H9 (cell line): ENCODE data around the gene C20orf144. TPM values are rescaled to one million over a fixed set of nuclear protein-coding genes. Genes with fewer than 3 reads are reported as not detected.

Experiments
- DNase-seq: peaks from one replicate; pipeline ENCODE4 v3.0.0-alpha.2; 2017
- H2AFZ ChIP-seq: one replicate; pipeline ENCODE4 v1.6.1; 2013; ENCODE audit warnings: mild to moderate bottlenecking, low read length, control low read depth, moderate library complexity
- H2AK5ac ChIP-seq: 2 replicates; pipeline ENCODE4 v1.6.1; 2013; ENCODE audit warnings: low read length, control low read depth, mixed read lengths; ENCODE audit not compliant: insufficient read length
- H2BK120ac ChIP-seq: one replicate; pipeline ENCODE4 v1.6.1; 2013; ENCODE audit warnings: low read depth, mild to moderate bottlenecking, low read length, control low read depth, inconsistent platforms; ENCODE audit not compliant: poor library complexity, severe bottlenecking
- H2BK12ac ChIP-seq: 2 replicates; pipeline ENCODE4 v1.6.1; 2013; ENCODE audit warnings: low read length, control low read depth, mixed read lengths, low read depth; ENCODE audit not compliant: insufficient read length
- H2BK15ac ChIP-seq: 2 replicates; pipeline ENCODE4 v1.6.1; 2013; ENCODE audit warnings: low read depth, low read length, control low read depth
- H2BK20ac ChIP-seq: one replicate; pipeline ENCODE4 v1.6.1; 2013; ENCODE audit warnings: low read depth, mild to moderate bottlenecking, low read length, control low read depth, inconsistent platforms; ENCODE audit not compliant: poor library complexity, severe bottlenecking
- H2BK5ac ChIP-seq: 2 replicates; pipeline ENCODE4 v1.6.1; 2013; ENCODE audit warnings: low read length, control low read depth, mixed read lengths; ENCODE audit not compliant: insufficient read length
- H3K14ac ChIP-seq: 2 replicates; pipeline ENCODE4 v1.6.1; 2013; ENCODE audit warnings: low read length, control low read depth; ENCODE audit not compliant: insufficient read depth
- H3K18ac ChIP-seq: 2 replicates; pipeline ENCODE4 v1.6.1; 2013; ENCODE audit warnings: low read depth, mild to moderate bottlenecking, mixed read lengths, low read length, control low read depth; ENCODE audit not compliant: insufficient read length
- H3K23ac ChIP-seq: 2 replicates; pipeline ENCODE4 v1.6.1; 2013; ENCODE audit warnings: low read length, control low read depth, mixed read lengths, low read depth; ENCODE audit not compliant: insufficient read length
- H3K23me2 ChIP-seq: 2 replicates; pipeline ENCODE4 v1.6.1; 2013; ENCODE audit warnings: low read depth, mild to moderate bottlenecking, mixed read lengths, low read length, control low read depth; ENCODE audit not compliant: insufficient read length, poor library complexity, severe bottlenecking
- H3K27ac ChIP-seq: 2 replicates; pipeline ENCODE4 v1.5.1; 2013; ENCODE audit warnings: low read length, control low read depth, mixed read lengths, low read depth; ENCODE audit not compliant: insufficient read length
- H3K27me3 ChIP-seq: 2 replicates; pipeline ENCODE4 v1.6.1; 2013; ENCODE audit warnings: low read length, control low read depth, inconsistent platforms; ENCODE audit not compliant: insufficient read depth
- H3K4ac ChIP-seq: 2 replicates; pipeline ENCODE4 v1.6.1; 2013; ENCODE audit warnings: low read depth, mild to moderate bottlenecking, control low read depth, inconsistent platforms, low read length, moderate library complexity
- H3K4me1 ChIP-seq: 2 replicates; pipeline ENCODE4 v1.6.1; 2013; ENCODE audit warnings: low read length, control low read depth, inconsistent platforms; ENCODE audit not compliant: insufficient read depth
- H3K4me2 ChIP-seq: 2 replicates; pipeline ENCODE4 v1.6.1; 2013; ENCODE audit warnings: low read length, control low read depth, mixed read lengths; ENCODE audit not compliant: insufficient read length, insufficient read depth
- H3K56ac ChIP-seq: 2 replicates; pipeline ENCODE4 v1.6.1; 2013; ENCODE audit warnings: low read depth, mild to moderate bottlenecking, mixed read lengths, low read length, control low read depth; ENCODE audit not compliant: insufficient read length
- H3K79me1 ChIP-seq: 2 replicates; pipeline ENCODE4 v1.6.1; 2013; ENCODE audit warnings: low read depth, mild to moderate bottlenecking, moderate library complexity, low read length, control low read depth, inconsistent platforms; ENCODE audit not compliant: insufficient read depth, poor library complexity, severe bottlenecking
- H3K79me2 ChIP-seq: 2 replicates; pipeline ENCODE4 v1.6.1; 2013; ENCODE audit warnings: low read length, control low read depth, inconsistent platforms; ENCODE audit not compliant: insufficient read depth
- H3K9ac ChIP-seq: 2 replicates; pipeline ENCODE4 v1.6.1; 2013; ENCODE audit warnings: low read length, control low read depth, mixed read lengths; ENCODE audit not compliant: insufficient read length; ENCODE audit errors: extremely low read depth
- H3K9me3 ChIP-seq: one replicate; pipeline ENCODE4 v1.6.1; 2013; ENCODE audit warnings: low read depth, low read length, inconsistent platforms; ENCODE audit not compliant: control insufficient read depth
- H3T11ph ChIP-seq: one replicate; pipeline ENCODE4 v1.6.1; 2013; ENCODE audit warnings: mild to moderate bottlenecking, low read length, control low read depth, inconsistent platforms
- H4K20me1 ChIP-seq: one replicate; pipeline ENCODE4 v1.6.1; 2013; ENCODE audit not compliant: control insufficient read depth, insufficient read length, insufficient read depth
- H4K5ac ChIP-seq: 2 replicates; pipeline ENCODE4 v1.6.1; 2013; ENCODE audit warnings: low read depth, mild to moderate bottlenecking, mixed read lengths, low read length, control low read depth; ENCODE audit not compliant: insufficient read length
- H4K8ac ChIP-seq: replicated peaks from 2 replicates; pipeline ENCODE4 v1.6.1; 2013; ENCODE audit warnings: low read length, control low read depth, mixed read lengths, low read depth; ENCODE audit not compliant: insufficient read length
- H4K91ac ChIP-seq: 2 replicates; pipeline ENCODE4 v1.6.1; 2013; ENCODE audit warnings: low read depth, mild to moderate bottlenecking, moderate library complexity, mixed read lengths, low read length, control low read depth; ENCODE audit not compliant: insufficient read length
- H3K27ac Mint-ChIP-seq, 3 experiments: 2 replicates in 2 of 3; 3 replicates in 1 of 3; pipeline ENCODE4 v1.8.0; 2020 to 2021; ENCODE audit warnings: mixed read lengths in 3 of 3, mild to moderate bottlenecking in 1 of 3, moderate library complexity in 1 of 3
- H3K27me3 Mint-ChIP-seq: 2 replicates; pipeline ENCODE4 v1.8.0; 2021; ENCODE audit warnings: low read depth, mild to moderate bottlenecking, moderate library complexity, mixed read lengths
- H3K36me3 Mint-ChIP-seq, 3 experiments: 2 replicates in 2 of 3; 3 replicates in 1 of 3; pipeline ENCODE4 v1.8.0; 2020 to 2021; ENCODE audit warnings: low read depth in 3 of 3, mixed read lengths in 3 of 3; ENCODE audit not compliant: insufficient read depth in 1 of 3
- H3K4me1 Mint-ChIP-seq, 2 experiments: 2 replicates each; pipeline ENCODE4 v1.8.0; 2020; ENCODE audit warnings: mixed read lengths in 2 of 2
- H3K4me3 Mint-ChIP-seq, 2 experiments: 2 replicates in 1 of 2; 3 replicates in 1 of 2; pipeline ENCODE4 v1.8.0; 2020 to 2021; ENCODE audit warnings: mild to moderate bottlenecking in 2 of 2, mixed read lengths in 2 of 2, moderate library complexity in 1 of 2
- H3K9me3 Mint-ChIP-seq, 2 experiments: 2 replicates in 1 of 2; 3 replicates in 1 of 2; pipeline ENCODE4 v1.8.0; 2020; ENCODE audit warnings: mild to moderate bottlenecking in 2 of 2, mixed read lengths in 2 of 2, moderate library complexity in 1 of 2
- CTCF ChIP-seq: fragments of 200-600 bp; sonication (generic); conservative IDR thresholded peaks from 3 replicates; pipeline ENCODE4 v1.8.0; 2021; ENCODE audit warnings: antibody characterized with exemption, mild to moderate bottlenecking
- WGBS: extraction: QIAGEN DNeasy Blood & Tissue Kit; methylation state at CpG from one replicate; pipeline ENCODE4 v1.1.7; 2013; ENCODE audit warnings: missing lambda C conversion rate, low lambda C conversion rate, mixed read lengths; ENCODE audit not compliant: insufficient read length; ENCODE audit errors: extremely low coverage; 5-methylcytosine and 5-hydroxymethylcytosine counted together
- total RNA-seq: library from RNA; stranded (reverse); gene quantifications from 2 replicates; pipeline ENCODE4 v1.2.1, GENCODE V29; 2021

Gene C20orf144
- total RNA-seq, 1 experiment from 2014 or later: 0.26 TPM

DNA sequence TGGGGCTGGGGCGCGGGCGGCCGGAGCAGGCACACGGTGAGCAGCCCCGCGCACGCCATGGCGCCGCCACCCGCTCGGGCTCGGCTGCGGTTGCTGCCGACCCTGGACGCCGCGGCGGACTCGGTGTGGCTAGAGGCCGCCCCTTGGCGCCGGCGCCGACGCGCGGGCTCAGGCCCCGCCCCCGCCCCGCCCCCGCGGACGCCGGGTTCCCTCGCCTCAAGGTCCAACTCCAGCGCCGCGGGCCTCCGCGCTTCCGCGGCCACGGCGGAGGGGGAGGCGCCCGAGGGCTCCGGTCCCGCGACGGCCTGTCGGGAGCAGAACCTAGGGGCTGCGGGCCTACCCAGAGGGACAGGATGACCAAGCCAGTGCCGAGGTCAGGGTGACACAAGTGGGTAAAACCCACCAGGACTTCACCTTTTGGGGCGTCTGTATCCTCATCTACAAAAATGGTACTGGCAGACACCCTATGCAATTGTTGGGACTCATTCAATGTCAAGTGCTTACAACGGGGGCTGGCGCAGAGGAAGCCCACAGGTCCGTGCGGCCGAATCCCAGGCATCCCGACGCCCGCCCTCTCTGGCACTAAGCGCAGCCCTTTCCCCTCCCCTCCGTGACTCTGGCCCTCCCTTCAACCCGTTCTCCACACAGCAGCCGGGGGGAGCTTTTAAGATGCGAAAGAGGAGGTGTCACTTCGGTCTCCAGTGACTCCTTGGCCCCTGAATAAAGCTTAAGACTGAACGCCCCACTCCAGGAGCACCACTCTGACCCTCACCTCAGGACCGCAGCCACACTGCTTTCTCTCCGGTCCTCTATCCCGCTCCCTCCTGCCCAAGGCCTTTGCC, 12.4 kb downstream of the C20orf144 start, which contains the start of gene NECAB3:
TSS of gene NECAB3 (minus strand) at position 135 of the 842 bp plus-strand sequence. CDS start at position 59, 76 bp downstream.
- no peak within 1 kb of the TSS for H4K8ac ChIP-seq
- no peaks in the 10 kb centered on the region for H3K27me3 ChIP-seq
- H2BK20ac ChIP-seq: no peak within 1 kb of the TSS
- Mint-ChIP-seq H3K27ac (peak within 1 kb of the TSS; percentile 72 to 95 (median 73); a peak in 6 of 7 replicates), H3K27me3 (peaks cover 2% of the 10 kb centered on the region), H3K4me1 (peaks cover 30% of the 10 kb centered on the region in 2 experiments), H3K36me3 (peaks cover 37 to 64% (median 57%) of the 10 kb centered on the region in 3 experiments; a peak in 6 of 7 replicates), H3K9me3 (no peaks in the 10 kb centered on the region; a peak in 1 of 5 replicates), H3K4me3 (peak within 1 kb of the TSS; percentile 87 to 90)
- H4K20me1 ChIP-seq: no peaks in the 10 kb centered on the region
- no CpG with 5 or more reads among the region's 73 CpGs for WGBS
- H4K91ac ChIP-seq: no peak within 1 kb of the TSS
- no peak within 1 kb of the TSS for H3K4ac ChIP-seq
- H3K4me1 ChIP-seq: peaks cover 4% of the 10 kb centered on the region; the same call in 1 of the 2 replicates
- H2AK5ac ChIP-seq: no peak within 1 kb of the TSS
- H3K27ac ChIP-seq: no peak within 1 kb of the TSS
- no peak within 1 kb of the TSS for H3T11ph ChIP-seq
- peak; percentile 85 for DNase-seq
- H3K23me2 ChIP-seq: peaks cover 21% of the 10 kb centered on the region
- no peaks in the 10 kb centered on the region for H3K79me1 ChIP-seq
- H3K14ac ChIP-seq: peak within 1 kb of the TSS; percentile 46; the same call in 1 of the 2 replicates
- TF ChIP-seq CTCF: no peak
- no peak within 1 kb of the TSS for H2AFZ ChIP-seq
- no peak within 1 kb of the TSS for H2BK15ac ChIP-seq
- peak within 1 kb of the TSS; percentile 34 for H3K9ac ChIP-seq
- H2BK12ac ChIP-seq: no peak within 1 kb of the TSS
- H2BK120ac ChIP-seq: no peak within 1 kb of the TSS
- no peak within 1 kb of the TSS for H3K23ac ChIP-seq
- H3K56ac ChIP-seq: no peak within 1 kb of the TSS
- H4K5ac ChIP-seq: no peak within 1 kb of the TSS
- no peak within 1 kb of the TSS for H2BK5ac ChIP-seq
- no peak within 1 kb of the TSS for H3K18ac ChIP-seq
- H3K79me2 ChIP-seq: no peaks in the 10 kb centered on the region
- peak within 1 kb of the TSS; percentile 71 for H3K4me2 ChIP-seq
- H3K9me3 ChIP-seq: no peaks in the 10 kb centered on the region
